Hippocampal formation (tissue), 2 donors: Measurements from ENCODE around the gene C1QL1.

Experiments
- DNase-seq, 2 donors: peaks; one replicate each; lab custom pipeline; 2025; lab: John Stamatoyannopoulos, UW

C1QL1 gene

DNA sequence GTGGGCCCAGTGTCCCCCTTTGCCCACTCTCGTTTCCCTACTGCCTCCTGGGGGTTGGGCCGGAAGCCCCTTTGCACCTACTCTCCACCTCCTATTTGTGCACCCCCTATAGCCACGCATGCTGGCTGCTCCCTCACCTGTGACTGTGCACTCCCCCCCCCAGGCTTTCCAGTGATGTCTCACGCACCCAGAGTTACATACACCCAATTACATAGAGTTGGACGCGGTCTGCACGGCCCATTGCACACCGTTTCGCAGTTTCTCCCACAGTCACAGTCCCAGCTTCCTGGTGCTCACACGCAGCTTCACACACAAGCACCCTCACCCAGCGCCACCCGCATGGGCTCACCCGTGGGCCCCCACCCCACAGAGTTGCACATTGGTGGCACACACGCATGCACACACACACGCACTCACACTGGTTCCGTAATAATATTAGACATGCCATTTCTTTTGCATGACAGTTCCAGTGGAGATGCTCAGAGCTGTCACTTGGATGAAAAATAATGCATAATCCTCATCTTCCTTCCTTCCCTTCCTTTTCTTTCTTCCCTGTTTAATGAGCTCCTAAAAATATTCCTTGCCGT, 21.5 kb upstream of the C1QL1 start:
- DNase-seq: no peak

DNA sequence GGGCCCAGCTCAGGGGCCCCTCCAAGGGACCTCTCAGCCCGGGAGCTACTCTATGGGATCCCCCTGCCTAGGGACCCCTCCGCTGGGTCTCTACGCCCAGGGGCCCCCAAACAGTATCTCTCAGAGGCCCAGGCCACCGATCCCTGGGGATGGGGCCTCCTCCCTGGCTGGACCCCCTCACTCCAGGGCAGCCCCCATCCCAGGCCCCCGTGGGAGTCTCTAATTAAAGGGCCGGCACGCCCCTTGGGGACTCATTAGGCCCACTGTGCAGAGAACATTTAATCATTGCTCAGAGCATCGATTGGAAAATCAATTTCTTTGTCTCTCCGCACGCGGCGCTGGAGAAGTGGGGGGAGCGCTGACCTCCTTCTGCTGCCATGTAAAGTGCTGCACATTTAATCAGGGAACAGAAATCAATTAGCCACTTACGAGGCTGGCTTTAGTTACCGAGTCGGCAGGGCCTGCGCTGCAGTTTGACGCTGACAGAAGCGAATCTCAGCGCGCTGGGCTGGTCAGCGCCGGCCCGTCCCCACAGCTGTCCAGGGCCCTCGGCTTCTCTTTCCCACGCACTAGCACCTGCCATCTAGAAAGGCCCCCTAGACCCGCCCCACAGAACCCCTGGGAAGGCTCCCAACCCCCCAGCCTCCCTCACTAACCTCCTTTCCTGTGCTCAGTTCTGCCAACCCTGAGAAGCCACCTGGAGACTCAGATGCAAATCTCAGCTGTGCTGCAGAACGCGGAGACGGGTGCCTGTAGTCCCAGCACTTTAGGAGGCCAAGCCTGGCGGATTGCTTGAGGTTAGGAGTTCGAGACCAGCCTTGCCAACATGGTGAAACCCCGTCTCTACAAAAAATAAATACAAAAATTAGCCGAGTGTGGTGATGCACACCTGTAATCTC, 20.2 kb upstream of the C1QL1 start:
- DNase-seq: no peak

DNA sequence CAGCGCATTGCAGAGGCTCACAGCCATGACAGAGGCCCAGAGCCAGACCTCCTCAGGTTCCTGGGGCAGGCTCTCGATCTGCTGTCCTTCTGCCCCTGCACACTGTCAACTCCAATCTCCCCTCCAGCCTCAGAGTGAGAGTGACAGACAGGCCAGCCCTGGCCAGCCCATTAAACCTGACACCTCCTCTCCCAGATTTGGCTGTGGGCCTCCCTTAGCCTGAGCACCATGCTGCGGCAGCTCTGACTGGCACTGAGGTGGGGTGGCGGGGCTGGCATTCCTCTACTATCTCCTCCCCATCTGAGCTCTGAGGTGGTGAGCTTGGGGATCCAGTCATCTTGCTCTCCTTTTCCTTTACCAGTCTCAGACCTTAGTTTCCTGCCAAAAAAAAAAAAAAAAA, 15.5 kb upstream of the C1QL1 start:
- DNase-seq: no peak

DNA sequence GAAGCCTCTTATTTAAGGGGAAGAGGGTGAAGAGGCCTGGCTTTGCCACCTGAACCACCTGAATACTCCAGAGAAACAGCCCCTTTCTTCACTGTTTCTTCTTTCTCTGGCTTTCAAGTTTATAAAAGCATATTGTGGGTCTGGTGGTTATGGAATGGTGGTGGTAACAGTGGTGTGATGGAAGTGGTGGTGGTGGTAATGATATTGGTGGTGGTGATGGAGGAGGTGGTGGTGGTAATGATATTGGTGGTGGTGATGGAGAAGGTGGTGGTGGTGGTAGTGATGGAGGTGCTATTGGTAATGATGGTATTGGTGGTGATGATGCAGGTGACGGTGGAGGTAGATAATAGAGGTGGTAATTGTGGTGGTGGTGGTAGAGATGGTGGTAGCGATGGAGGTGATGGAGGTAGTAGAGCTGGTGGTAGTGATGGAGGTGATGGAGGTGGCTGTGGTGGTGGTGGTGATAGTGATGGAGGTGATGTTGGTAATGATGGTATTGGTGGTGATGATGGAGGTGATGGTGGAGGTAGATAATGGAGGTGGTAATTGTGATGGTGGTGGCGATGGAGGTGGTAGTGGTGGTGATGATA, 14.1 kb upstream of the C1QL1 start:
- no peak for DNase-seq

DNA sequence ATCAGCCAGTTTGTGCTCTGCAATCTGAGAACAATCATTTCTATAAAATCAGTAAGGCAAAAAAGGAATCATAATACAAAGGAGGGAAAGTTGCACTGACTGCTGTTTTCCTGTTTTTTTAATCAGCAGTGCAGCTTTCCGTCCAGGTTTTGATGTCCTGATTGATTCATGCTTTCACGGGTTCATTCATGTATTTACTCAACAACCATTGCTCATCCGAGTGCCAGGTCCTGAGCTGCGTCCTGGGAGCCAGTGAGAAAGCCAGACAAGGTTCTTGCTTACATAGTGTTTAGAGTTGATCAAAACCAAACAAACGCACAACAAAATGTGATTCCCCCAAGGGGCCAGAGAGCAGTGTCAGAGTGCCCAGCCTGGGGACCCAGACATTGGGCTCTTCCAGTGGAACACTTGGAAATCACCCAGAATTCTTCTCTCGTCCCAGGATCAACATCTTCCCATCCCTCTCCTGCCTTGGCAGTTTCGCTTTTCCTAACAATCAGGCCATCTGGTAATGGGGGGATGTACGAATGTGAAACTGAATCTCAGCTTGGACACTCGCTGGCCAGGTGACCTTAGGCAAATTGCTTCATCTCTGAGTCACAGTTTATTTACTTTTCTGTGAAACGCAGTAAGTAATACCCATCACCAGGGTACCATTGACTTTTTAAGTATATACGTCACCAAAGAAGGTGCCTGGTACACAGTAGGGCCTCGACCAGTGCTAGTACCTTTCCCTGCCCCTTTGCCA, 13.3 kb upstream of the C1QL1 start:
- no peak for DNase-seq

GRCh38 chr17:44979426-44979995, 11.4 kb upstream of the C1QL1 start:
- no peak for DNase-seq

DNA sequence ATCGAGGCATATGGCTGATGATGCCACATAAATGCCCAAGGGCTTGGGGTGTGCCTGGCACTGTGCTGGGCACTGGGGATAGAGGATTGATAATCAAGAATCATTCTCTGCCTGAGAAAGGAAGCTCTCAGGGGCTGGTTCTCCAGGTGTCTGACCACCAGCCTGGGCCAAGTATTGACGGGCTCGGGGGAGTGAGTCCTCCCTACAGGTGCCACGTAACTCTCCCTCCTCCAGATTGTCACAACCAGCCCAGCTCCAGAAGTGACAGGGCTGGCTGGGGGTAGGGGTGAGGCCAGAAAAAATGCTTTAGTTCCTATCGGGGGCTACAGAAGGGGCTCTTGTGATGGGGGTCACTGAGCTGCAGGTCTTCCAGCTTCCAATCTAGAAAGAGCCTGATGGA, 10.7 kb upstream of the C1QL1 start:
- DNase-seq: no peak

GRCh38 chr17:44977814-44978550, 9.9 kb upstream of the C1QL1 start:
- no peak for DNase-seq

DNA sequence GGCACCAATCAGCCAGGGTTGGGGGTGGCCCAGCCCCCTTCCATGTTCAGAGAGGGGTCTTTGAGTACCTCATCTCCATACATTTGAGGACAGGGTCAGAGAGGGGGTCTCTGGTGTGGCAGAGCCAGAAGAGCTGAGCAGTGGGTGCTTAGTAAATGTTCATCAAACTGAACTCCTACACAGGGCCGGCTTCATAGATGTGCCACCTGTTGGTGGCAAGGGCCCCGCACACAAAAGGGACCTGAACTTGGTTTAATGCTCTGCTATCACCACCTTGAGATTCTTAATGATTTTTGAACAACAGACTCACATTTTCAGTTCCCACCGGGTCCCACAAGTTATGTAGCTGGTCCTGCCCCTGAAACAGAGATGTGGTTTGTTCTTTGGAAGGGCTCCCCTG, 9.0 kb upstream of the C1QL1 start:
- DNase-seq: no peak

DNA sequence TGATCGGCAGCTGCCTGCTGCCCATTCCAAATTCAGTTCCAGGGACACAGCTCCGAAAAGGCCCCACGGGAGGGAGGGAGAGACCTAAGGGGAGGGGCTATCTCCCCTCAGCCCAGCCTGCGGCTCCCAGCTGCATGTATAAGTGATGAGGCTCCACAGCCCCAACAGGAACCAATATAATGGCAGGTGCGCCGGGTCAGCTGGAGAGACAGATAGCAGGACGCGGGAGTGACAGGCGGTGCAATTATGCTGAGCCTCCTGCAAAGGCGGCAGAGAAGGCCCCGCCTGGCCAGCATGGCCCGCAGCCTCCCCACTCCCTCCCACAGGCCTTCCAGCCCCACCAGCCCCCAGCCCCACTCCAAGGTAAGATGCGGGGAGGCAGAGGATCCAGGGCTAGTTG, 8.1 kb upstream of the C1QL1 start:
- DNase-seq: no peak

DNA sequence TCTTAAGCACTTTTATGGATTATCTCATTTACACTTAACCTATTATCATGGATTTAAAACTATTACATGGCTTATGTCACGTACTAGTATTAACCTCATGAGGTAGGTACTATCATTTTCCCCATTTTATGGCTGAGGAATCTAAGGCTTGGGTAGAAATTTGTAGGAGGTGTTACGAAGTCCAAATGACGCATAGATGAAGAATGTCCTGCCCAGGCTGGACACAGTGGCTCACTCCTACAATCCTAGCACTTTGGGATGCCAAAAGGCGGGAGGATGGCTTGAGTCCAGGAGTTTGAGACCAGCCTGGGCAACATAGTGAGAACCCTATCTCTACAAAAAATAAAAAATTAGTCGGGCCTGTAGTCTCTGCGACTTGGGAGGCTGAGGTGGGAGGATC, 4.8 kb upstream of the C1QL1 start:
- no peak for DNase-seq

DNA sequence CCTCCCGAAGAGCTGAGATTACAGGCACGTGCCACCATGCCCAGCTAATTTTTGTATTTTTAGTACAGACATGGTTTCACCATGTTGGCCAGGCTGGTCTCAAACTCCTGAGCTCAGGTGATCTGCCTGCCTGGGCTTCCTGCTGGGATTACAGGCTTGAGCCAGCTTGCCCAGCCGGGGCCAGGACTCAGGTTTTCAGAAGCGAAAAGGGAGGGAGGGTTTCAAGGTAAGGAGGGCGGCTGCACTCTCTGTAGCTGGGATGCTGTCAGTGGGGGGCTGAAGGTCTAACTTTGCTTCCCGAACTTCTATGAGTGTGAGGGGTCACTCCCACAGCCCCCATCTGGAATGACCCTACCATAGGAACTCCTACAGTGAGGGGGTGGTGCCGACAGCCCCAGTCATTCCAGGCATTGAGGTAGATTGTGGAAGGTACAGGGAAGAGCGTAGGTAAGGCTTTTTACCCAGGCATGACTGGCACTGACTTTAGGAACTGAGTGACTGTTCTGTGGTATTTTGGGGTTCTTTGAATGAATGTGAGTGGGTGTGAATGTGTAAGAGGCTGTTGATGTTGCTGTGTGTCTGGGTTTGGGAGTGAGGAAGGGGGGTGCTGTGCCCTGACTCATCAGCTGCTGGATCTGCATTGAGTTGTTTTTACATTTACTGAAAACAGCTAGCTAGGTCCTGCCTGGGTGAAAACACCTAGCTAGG, 3.8 kb upstream of the C1QL1 start:
- no peak for DNase-seq

GRCh38 chr17:44970136-44970741, 2.1 kb upstream of the C1QL1 start:
- DNase-seq: no peak

- no peak for DNase-seq
Measured at GRCh38 chr17:44969144-44969780, 1.2 kb upstream of the C1QL1 start.

DNA sequence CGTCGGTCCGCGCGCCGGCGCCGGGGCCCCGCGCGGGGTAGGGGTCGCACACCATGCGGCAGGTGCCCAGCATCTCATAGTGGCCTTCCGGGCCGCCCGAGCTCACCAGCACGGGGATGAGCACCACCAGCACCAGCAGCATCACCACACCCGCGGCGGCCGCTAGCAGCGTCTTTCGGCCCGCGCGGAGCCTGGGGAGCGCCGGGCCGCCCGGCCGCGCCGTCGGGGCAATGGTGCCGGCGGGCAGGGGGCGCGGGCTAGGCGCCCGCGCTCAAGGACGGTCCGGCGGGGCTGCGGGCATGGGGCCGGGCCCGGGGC, 237 bp downstream of the C1QL1 start:
- no peak for DNase-seq

DNA sequence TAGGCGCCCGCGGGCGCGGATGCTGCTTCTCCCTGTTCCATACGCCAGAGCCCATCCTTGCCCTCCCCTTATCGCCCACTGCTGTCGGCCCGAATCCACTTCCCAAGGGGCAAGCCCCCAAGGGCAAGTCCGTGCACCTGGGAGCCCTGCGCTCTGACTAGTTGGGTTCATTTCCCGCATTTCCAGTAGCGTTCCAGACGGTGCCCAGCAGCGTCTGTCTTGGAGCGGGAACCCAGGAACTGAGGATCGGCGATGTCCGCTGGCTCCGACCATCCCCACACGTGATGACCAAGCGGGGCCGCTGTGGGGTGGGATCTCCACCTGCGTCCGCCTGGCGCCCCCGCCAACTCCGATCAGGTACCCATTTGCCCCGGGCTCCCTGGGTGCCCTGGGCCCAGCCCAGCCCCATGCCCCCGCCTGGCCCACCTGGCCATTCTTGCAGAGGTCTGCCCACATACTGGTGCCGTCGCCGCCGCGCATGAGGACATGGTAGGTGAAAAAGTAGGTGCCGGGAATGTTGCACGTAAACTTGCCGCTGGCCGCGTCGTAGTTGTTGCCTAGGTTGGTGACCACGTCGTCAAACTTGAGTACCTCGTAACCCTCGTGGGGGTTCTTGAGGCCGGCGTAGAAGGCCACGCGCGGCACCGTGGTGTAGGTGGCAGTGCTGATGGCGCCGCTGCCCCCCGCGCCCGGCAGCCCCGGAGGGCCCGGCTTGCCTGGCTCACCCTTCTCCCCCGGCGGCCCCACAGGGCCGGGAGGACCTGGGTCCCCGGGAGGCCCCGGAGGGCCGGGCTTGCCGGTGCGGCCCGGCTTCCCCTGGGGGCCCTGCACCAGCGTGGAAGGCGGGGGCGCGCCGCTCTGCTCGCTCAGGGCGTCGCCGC, 837 bp downstream of the C1QL1 start:
- DNase-seq: no peak

DNA sequence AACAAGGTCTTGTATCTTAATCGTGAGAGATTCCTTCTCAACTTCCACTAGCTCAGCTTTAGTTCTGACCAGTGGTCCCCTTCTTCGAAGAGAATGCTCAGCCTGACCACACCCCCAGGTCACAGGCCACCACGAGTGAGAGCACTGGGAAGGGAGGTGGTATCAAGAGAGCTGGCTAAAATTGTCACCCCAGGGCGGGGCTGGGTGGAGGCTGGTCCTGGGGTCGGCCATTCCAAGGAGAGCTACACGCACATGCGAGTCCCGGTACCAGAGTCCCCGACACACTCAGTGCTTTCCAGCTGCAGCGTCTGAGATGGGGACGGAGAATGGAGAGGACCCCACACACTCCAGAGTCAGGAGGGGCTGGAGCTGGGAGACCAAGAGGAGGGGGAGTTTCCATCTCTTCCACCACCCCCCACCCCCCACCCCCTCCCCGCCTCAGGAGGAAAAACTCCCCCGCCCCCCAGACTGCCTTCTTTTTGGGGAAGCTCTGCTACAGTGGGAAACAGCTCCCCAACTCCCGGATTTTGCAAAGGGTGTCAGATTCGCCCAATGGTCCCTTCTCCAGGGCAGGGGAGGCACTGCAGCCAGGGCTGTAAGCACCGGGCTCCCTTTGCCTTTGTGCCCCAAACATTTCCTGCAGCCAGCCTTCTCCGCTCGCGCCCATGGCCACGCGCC, 1.6 kb downstream of the C1QL1 start:
- DNase-seq: no peak

DNA sequence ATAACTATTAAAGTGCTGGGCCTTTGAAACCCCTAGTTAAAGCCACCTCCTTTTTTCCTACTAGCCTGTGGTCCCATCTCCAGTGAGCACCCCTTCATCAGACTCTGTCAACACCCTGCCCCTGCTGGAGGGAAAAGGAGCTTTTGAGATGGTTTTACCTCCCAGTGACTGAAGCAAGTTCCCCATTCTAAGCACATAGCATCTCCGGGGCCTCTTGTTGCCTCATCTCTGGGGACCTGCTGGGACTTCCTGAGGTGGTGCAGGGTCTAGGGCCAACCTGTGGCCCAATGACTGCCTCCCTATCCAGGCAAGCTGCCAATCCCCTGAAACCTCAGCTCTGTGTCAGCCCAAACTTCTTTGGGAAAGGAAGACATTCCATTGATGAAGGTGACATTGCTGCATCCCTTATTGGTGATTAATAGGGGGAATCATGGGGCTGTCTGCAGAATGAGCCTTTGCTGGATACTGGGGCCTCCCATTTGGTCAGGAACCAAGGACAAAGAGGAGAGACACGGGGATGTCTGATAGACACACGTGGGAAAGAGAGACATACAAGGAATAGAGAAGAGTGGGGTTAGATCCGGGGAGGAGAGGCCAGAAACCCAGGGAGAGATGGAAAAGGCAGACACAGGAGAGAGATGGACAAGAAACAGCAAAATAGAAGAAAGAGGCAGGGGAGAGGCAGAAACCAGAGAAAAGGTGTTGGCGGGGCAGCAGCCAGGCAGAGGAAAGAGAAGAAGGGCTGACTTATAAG, 2.4 kb downstream of the C1QL1 start:
- DNase-seq: no peak
